IPS-15b (cell line): ENCODE measurements around the gene MYCL.

Experiments used
- H3K27me3 ChIP-seq: one replicate; pipeline ENCODE4 v1.6.1; 2013; ENCODE audit warnings: low read length; ENCODE audit not compliant: control insufficient read depth, insufficient read depth
- H3K36me3 ChIP-seq: one replicate; pipeline ENCODE4 v1.6.1; 2013; ENCODE audit warnings: low read length; ENCODE audit not compliant: control insufficient read depth, insufficient read depth
- H3K4me1 ChIP-seq: one replicate; pipeline ENCODE4 v1.6.1; 2013; ENCODE audit warnings: mild to moderate bottlenecking, low read length; ENCODE audit not compliant: control insufficient read depth, insufficient read depth
- H3K4me3 ChIP-seq: one replicate; pipeline ENCODE4 v1.5.1; 2013; ENCODE audit warnings: low read depth, low read length
- H3K9ac ChIP-seq: one replicate; pipeline ENCODE4 v1.6.1; 2013; ENCODE audit warnings: low read depth, mild to moderate bottlenecking, low read length
- H3K9me3 ChIP-seq: one replicate; pipeline ENCODE4 v1.6.1; 2013; ENCODE audit warnings: mild to moderate bottlenecking, low read length; ENCODE audit not compliant: control insufficient read depth, insufficient read depth

The MYCL gene

DNA sequence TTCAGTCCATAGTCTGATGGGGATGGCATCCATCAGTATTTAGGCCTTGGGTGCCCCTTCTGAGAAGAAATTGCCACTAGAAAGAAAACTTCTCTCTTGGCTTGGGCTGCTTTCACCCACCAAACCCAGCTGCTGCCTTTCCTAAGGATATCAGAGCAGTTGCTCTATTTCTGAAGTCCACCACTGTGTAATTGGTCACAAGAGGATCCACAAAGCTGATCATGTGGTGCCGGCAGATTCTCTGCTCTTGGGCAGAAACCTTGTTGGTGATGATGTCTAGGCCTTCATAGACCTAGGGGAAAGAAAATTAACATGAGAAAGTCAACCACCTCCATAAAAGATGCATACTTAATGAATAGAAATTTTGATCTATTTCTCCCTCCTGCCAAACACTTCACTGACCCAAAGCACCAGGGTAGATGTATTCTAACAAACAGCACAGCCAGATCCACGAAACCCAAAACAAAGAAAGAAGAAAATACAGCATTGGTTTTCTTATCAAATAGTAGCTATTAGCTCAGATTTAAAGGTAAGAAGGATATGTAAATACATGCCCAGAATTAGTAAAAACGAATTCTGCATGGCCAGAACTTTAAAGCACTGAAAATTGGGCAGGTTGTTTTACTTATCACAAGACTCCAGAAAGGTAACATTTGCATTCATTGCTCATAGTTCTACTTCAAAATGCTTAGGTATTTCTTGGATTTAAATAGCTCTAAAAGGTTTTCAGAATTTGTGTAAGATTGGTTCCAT is 44.4 kb downstream of the MYCL start:
- Histone ChIP-seq H3K9ac (no peak overlapping the region), H3K4me3 (no peak overlapping the region), H3K27me3 (no peaks in the 10 kb centered on the region), H3K36me3 (no peaks in the 10 kb centered on the region), H3K4me1 (no peaks in the 10 kb centered on the region), H3K9me3 (no peaks in the 10 kb centered on the region)

DNA sequence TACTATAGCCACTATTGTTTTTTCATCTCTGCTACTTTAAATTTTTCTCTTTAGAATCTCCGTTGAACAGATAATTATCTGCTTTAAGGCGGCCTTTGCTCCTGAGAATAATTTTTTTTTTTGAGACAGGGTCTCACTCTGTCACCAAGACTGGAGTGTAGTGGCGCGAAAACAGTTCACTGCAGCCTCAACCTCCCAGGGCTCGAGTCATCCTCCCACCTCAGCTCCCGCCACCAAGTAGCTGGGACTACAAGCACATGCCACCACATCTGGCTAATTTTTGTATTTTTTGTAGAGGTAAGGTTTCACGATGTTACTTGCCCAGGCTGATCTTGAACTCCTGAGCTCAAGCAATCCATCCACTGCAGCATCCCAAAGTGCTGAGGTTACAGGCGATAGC is 47.0 kb downstream of the MYCL start:
- Histone ChIP-seq H3K4me3 (no peak overlapping the region), H3K4me1 (no peaks in the 10 kb centered on the region), H3K9ac (no peak overlapping the region), H3K9me3 (no peaks in the 10 kb centered on the region), H3K36me3 (no peaks in the 10 kb centered on the region), H3K27me3 (no peaks in the 10 kb centered on the region)

DNA sequence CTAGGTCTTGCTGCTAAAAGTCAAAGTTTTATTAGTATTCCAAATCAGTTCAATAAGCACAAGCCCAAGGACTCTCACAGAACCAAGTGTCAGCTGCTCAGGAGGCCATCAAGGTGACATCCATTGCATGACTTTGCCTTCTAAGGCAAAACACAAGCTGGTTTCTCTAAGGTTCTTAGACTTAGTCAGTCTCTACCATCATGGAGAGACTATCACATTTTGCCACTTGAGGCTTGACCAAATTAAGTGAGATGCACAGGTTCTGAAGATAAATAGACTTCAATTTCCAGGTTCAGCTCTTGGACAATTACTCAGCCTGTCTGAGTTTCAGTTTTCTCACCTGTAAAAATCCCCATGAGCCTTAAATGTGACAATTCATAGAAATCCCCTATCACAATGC is 47.4 kb downstream of the MYCL start:
- Histone ChIP-seq H3K4me3 (no peak overlapping the region), H3K36me3 (no peaks in the 10 kb centered on the region), H3K4me1 (no peaks in the 10 kb centered on the region), H3K9me3 (no peaks in the 10 kb centered on the region), H3K27me3 (no peaks in the 10 kb centered on the region), H3K9ac (no peak overlapping the region)

DNA sequence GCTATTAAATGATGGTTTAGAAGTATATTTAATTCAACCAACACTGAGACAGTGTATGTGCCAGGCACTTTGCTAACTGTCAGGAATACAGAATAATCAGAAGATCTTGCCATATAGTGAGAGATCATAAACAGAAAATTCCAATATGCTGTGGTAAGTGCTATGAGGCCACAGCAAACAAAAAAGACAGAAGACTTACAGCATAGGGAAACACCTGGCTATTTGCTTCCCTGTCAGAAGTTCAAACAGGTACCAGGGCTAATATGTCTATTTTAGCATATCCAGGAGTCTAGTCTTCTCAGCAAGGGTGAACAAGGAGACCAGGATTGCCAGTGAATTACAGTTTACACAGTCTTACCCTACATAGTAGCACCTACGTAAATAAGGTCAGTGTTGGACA is 48.8 kb downstream of the MYCL start:
- H3K4me3 ChIP-seq: no peak overlapping the region
- H3K4me1 ChIP-seq: no peaks in the 10 kb centered on the region
- no peaks in the 10 kb centered on the region for H3K9me3 ChIP-seq
- H3K27me3 ChIP-seq: no peaks in the 10 kb centered on the region
- H3K9ac ChIP-seq: no peak overlapping the region
- no peaks in the 10 kb centered on the region for H3K36me3 ChIP-seq

DNA sequence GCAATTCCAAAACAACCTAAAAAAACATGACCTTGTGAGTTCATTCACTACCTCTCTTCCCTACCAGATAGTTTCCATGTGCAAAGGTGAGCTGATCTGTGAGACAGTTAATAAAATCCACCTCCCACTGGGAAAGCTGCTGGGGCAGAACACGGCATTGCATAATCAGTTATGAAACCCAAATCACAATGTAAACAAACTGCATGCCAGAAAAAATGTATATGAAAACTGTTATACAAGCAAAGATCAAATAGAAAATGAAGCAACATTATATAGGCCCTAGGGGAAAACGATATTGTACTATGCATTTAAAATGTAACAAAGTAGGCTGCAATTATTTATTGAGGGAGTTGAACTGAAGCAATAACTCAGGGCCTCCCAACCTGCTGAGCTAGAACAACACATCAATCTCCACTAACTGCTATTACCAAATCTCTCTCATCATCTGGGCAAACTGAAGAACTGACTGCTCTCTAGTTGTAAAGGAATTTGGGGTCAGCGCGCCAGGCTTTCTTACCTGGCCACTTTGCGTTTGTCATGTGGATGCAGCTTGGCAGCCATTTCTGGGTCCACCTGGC is 49.4 kb downstream of the MYCL start:
- peaks cover 4% of the 10 kb centered on the region for H3K36me3 ChIP-seq
- no peaks in the 10 kb centered on the region for H3K4me1 ChIP-seq
- no peaks in the 10 kb centered on the region for H3K9me3 ChIP-seq
- H3K27me3 ChIP-seq: no peaks in the 10 kb centered on the region
- H3K9ac ChIP-seq: no peak overlapping the region
- no peak overlapping the region for H3K4me3 ChIP-seq

DNA sequence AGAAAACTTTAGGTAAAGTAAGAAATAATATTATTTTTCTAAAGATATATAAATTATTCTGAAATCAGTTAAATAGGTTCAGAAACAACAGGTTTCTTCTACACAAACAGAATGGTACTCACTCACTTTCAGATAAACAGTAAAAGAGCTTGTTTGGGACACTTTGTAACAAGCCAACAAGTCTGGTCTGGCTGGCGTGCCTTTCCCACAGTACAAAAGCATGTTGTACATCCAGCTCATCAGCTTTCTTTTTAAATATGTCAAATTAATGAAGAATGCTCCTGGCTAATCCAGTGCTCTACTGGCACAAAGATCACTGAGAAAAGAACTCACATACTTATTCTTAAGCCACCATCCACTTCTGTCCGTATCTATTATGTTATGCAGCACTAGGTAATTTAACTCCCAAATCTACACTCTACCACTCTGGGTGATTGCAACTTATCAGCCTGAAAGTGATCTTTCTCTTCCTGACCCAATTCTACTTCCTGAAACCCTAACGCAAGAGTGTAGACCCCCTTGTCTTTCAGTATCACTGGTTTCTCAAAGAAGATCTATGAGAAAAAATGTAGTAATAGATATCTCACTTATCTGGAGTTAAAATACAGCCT is 51.0 kb downstream of the MYCL start:
- Histone ChIP-seq H3K4me3 (no peak overlapping the region), H3K36me3 (peaks cover 4% of the 10 kb centered on the region), H3K27me3 (no peaks in the 10 kb centered on the region), H3K4me1 (no peaks in the 10 kb centered on the region), H3K9ac (no peak overlapping the region), H3K9me3 (no peaks in the 10 kb centered on the region)

DNA sequence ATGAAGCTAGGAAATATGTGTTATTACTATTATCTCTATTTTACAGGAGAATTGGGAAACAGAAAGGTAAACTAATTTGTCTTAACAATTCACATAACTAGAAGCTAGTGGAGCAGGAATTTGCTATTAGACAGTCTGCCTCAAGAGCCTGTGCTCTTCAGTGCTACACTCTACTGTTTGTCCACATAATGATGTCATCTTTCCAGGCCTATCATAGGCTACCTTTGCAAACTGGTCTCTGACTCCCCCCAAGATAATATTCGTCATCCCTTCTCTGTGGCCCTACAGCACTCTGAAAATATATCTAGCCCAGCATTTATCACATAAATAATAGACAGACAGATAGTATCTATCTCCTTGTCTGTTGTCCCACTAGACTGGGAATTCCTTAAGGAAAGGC is 52.5 kb downstream of the MYCL start:
- Histone ChIP-seq H3K36me3 (peaks cover 4% of the 10 kb centered on the region), H3K9me3 (no peaks in the 10 kb centered on the region), H3K4me1 (no peaks in the 10 kb centered on the region), H3K9ac (no peak overlapping the region), H3K4me3 (no peak overlapping the region), H3K27me3 (no peaks in the 10 kb centered on the region)

DNA sequence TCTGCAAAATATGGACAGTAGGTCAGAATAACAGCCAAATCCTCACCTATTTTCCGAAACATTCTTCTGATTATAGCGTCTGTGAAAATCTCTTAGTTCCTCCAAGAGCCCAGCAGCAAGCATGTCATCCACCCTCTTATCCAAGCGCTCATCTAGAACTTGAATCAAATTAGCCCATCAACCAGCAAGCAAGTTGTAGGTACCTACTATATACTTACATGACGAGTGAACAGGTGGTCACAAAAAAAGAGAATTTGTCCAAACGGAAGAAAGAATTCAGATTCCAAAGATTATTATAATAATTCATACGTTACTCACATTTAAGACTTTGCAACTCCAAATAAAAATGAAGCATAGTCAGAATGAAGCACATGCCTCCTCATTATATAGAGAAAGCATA is 53.8 kb downstream of the MYCL start:
- Histone ChIP-seq H3K4me1 (no peaks in the 10 kb centered on the region), H3K9ac (no peak overlapping the region), H3K36me3 (peaks cover 7% of the 10 kb centered on the region), H3K27me3 (no peaks in the 10 kb centered on the region), H3K9me3 (no peaks in the 10 kb centered on the region), H3K4me3 (no peak overlapping the region)

DNA sequence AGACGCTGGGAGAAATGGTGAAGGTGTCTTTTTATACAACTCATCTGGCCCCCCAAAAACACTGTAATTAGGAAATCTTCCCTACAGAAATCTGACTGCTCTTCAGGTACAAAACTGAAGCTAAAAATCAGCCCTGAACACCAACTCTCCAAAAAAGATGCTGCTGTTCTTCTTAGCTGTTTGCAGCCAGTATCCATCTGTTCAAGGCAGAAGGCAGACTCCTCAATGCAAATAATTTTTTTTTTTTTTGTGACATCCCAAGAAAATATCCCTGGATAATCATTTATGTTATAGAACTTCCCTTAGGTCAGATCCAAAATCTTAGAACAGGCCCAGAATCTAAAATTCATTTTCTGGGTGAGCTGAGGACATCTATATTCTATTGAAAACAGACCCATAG is 54.9 kb downstream of the MYCL start:
- H3K9ac ChIP-seq: no peak overlapping the region
- H3K9me3 ChIP-seq: no peaks in the 10 kb centered on the region
- H3K4me1 ChIP-seq: no peaks in the 10 kb centered on the region
- H3K36me3 ChIP-seq: peaks cover 7% of the 10 kb centered on the region
- H3K4me3 ChIP-seq: no peak overlapping the region
- H3K27me3 ChIP-seq: no peaks in the 10 kb centered on the region

DNA sequence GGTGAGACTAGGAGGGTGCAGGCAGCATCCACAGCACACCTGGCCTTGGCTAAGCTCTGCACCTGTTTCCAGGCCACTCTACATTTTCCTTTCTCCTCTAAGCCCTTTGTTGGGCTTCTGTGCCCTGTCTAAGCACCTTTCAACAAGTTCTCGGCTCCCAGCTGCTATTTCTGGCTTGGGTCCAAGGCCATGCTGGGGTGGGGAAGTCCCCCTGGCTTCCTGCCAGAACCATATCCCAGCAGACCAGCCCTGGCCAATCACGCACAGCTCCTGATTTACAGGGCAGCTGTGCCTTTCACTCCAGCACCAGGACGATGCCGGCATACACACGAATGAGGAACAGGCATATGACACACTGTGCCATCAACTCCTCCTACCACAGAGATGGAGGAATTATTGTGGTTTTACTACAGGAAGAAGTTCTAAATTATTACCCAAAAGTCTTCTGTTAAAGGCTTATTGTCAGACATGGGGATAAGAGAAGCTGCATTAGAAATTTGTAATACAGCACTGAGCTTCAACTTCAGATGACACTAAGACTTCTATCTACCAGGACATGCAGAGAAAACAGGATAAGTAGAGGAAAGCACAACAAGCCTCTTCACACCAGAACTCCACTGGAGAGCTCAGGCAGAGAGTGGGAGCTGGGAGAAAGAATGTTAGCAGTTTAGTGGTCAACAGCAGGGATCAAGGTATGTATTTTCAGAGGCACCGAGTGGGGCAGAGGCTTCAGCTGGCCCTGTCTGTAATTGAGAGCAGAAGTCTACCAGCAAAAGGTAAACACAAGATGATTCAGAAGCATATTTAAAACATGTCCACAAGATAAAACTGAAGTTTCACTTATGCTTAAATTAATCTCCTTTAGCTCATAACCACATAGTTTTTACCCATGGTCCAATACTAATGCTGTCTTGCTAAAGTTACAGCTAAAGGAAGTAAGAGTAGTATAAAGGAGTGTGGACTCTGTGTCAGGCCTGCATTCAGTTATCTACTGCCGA is 55.8 kb downstream of the MYCL start:
- H3K9me3 ChIP-seq: no peaks in the 10 kb centered on the region
- no peaks in the 10 kb centered on the region for H3K4me1 ChIP-seq
- H3K9ac ChIP-seq: no peak overlapping the region
- H3K36me3 ChIP-seq: peaks cover 11% of the 10 kb centered on the region
- no peaks in the 10 kb centered on the region for H3K27me3 ChIP-seq
- H3K4me3 ChIP-seq: no peak overlapping the region
